Activated CD4-positive, alpha-beta T cell treated with anti-CD3 and anti-CD28 coated beads, Interleukin-2, amount 50 U/mL, for 16 hours (primary cell): ENCODE results near the gene INCA1.

ENCODE experiments used
- DNase-seq: peaks from one replicate; pipeline ENCODE4 v3.0.0-alpha.2; 2020

Gene INCA1

GRCh38 chr17:4969551-4970173 is 27.7 kb downstream of the INCA1 start:
- DNase-seq = peak; percentile 18

DNA sequence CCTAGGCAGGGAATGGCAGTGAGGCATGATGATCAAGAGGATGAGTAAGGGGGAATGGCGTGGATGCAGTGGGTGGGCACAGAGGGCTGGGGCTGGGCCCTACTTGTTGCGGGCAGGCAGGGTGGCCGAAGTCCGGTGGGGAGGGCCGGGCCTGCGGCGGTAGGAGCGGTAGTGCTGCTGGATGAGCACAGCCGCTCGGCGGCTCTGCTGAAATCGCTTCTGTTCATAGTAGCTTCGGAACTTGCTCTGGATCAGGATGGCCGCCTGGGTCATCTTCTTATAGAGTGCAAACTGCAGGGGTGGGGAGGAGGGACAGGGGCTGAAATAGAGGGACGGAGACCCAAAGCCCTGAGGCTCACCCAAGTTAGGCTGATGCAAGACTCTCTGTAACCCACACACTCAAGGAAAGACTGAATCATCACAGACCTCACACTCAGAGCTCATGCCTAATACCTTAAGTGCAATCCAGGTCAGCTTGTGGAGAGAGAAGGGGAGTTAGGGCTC is 28.2 kb downstream of the INCA1 start:
- peak; percentile 86 for DNase-seq

- peak; percentile 31 for DNase-seq
These were observed 28.8 kb downstream of the INCA1 start for GRCh38 chr17:4968486-4969046.

DNA sequence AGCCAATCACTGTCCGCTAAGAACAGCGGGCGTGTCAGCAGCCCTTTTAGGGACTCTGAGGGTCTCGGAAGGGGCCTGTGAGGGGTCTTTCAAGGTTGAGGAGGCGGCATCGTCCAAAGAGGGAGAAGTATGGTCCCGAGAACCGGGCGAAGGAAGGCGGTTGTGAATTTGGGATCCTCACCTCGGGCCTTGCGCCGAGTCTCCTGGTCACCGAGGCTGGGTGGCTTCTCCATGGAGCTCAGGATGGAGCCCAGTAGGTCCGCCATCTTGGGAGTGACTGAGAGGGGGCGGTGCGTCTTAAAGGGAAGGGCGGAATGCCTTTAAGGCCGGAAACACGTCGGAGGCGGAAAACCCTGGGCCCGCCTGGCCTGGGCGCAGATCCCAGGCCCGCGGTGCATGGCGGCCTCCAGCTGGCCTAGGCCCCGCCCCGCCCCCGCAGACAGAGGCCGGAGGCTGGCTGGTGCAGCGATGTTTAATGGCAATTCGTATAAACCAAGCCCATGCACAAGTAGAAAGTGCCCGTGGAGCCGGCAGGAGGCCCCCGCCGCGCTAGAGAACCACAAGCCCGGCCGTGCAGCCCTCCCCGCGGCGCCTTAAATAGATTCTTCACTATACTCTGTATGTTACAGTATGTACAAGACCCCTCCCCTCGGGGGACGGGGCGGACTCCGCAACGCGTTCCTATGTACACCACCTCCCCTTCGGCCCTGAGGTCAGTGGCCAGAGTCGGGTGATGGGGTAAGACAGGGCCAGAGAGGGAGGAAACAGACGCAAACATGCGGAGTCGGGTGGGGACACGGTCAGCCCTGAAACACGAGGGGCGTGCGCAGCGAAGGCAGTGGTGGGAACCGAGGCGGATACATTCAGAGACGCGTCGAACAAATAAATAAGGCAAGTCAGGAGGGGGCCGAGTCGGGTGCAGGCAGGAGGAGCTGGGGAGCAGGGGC is 29.5 kb downstream of the INCA1 start, which contains the start of gene SPAG7:
SPAG7 (minus strand) TSS at position 279 of the 947 bp plus-strand sequence; CDS start at position 266, 13 bp downstream.
- DNase-seq = peak; percentile 95

GRCh38 chr17:4966844-4967538 is 30.3 kb downstream of the INCA1 start:
- peak; percentile 99 for DNase-seq

DNA sequence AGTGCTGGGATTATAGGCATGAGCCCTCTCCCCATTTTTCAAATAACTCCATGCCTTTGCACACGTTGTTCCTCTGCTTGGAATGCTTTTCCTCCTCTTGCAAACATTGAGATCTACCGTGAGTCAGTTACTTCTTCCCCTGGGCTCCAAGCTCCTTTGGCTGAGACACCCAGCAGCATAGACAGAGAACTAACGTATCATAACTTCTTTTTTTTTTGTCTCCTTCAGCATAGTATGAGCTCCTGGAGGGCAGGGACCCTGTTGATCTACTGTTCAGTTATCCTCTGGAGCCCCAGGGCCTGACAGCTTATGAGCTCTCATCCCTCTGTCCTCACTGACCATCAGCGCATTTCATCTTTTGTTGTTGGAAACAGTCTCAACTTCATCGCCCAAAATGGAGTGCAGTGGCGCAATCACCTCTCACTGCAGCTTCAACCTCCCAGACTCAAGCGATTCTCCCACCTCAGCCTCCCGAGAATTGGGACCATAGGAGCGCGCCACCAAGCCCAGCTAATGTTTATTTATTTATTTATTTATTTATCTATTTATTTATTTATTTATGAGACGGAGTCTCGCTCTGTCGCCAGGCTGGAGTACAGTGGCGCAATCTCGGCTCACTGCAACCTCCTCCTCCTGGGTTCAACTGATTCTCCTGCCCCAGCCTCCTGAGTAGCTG is 31.9 kb downstream of the INCA1 start:
- no peak for DNase-seq

DNA sequence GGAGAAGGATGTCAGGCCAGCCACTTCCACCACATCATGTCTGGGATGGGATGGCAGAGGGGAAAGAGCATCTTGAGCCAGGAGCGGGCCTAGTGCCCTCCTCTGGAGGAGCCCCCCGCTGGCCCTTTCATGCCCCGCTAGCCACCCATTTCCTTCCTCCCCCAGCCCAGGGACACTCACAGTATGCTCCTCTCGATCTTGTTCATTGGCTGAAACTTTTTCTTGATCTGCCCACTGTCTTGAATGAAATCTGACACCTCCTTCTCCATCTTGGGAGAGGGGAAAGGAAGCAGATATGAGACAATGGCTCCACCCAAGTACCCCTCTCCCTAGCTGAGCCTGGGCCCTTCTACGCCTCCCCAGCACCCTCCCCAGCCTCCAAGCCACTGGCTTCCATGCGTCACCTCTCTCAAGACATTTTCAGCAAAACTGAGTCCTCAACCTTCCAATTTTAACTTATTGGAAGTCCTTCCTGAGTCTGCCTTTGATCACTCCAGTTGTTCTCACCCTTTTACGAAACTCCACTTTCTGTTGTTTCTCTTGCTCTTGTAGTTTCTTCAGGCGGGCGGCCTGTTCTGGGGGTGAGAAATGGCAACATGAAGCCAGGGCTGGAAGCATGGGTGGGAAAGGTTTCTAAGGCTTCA is 36.9 kb downstream of the INCA1 start:
- DNase-seq = no peak

DNA sequence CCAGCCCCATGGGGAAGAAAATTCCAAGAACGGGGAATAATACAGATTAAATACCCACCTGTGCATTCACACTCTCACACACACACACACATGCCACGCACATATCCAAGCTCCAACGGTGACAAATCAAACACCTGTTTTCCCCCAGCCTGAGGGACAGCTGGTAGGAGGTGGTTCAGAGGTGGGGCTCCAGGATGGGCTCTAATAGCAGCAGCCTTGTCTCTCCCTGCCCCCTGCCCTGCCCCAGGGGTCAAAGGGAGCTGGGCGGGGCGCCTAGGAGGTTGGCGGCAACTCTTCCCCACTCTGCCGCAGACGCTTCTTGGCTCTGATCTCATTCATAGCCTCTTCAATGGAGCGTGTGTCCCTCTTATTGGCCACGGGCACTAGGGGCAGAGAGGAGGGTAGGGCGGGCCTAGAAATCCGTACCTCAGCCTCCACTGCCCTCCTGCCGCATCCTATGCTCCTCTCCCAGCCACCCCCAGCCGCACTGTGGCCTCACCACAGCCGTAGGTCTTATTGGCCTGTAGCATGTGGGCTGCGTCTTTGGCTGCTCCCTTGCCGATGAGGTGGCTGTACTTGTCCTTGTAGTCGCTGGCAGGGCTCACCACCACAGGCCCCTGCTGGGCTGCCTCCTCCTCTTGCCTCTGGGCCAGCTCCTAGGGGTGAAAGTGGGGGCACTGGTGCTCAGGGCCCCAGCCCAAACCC is 37.9 kb downstream of the INCA1 start:
- no peak for DNase-seq

DNA sequence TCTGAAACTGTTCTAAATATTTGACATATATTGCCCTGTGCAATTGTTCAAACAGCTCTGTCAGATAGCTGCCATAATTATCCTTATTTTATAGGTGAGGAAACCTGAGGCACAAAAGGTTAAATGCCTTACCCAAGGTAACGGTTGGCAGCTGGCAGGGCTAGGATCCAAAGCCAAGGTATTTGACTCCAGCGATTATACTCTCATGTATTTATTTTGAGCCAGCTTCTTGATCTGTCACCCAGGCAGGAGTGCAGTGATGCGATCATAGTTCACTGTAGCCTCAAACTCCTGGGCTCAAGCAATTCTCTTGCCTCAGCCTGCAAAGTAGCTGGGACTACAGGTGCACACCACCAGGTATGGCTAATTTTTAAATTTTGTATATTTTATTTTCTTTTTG is 39.2 kb downstream of the INCA1 start:
- DNase-seq = no peak

- DNase-seq = peak; percentile 40
These were observed 40.7 kb downstream of the INCA1 start for GRCh38 chr17:4956493-4957061.

GRCh38 chr17:4955091-4955490 is 42.2 kb downstream of the INCA1 start:
- DNase-seq = no peak

GRCh38 chr17:4953451-4953961 is 43.8 kb downstream of the INCA1 start:
- DNase-seq = no peak

DNA sequence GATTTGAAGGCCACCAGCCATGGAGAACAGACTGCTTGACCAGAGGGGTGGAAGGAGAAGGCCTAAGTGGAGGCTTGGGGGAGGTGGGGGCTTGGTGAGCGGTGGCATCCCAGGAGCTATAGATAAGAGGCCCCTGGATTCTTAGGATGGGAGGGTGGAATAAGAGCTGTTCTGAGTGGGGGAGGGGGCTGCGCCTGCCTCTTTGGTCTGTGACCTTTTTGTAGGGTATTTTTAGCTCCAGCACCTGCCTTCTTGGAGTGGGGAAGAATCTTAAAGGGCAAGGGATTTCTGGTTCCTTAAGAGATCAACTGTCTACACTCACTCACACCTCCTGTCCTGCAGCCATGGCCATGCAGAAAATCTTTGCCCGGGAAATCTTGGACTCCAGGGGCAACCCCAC is 45.8 kb downstream of the INCA1 start:
- DNase-seq = no peak

GRCh38 chr17:4950746-4951204 is 46.5 kb downstream of the INCA1 start, which contains the start of gene ENO3:
TSS of gene ENO3 (plus strand) at chr17:4951119. CDS start at chr17:4951830, 711 bp downstream.
- no peak for DNase-seq

DNA sequence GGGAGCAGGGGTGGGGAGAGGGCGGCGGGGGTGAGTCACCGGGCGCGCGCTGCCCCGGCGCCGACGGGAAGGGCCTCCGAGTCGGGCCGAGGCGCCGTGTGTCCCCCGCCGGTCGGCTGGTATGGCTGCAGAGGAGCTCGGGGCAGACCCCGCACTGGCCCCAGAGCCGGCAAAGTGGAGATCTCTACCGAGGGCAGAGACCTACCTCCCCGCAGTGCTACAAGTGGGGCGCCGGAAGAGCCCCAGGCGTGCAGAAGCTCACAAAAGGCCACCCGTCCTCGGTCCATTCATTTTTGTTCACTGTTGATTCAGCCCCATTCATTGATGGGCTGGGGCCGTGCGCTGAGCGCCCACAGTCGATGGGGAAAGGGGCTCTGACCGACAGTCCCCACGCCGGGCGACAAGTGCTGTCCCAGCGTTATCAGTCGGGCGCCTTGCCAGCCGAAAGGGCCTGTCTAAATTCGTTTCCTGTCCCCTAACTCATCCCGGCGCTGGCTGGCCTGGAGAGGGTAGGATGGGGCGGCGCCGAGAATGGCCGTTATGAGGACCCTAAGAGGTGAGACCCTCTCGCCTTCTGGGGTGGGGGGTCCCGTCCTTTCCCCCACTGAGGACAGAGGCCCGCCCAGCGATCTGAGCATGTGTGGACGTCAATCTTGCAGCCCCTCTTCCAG is 47.1 kb downstream of the INCA1 start:
- DNase-seq = peak; percentile 44

GRCh38 chr17:4949321-4950074 is 47.8 kb downstream of the INCA1 start:
- DNase-seq = peak; percentile 89

GRCh38 chr17:4948931-4949320 is 48.4 kb downstream of the INCA1 start:
- peak; percentile 85 for DNase-seq

- peak; percentile 95 for DNase-seq
These were observed 49.0 kb downstream of the INCA1 start, which contains the start of gene PFN1 for GRCh38 chr17:4948166-4948930. TSS of gene PFN1 (minus strand) at chr17:4948530. CDS start at chr17:4948394, 136 bp downstream.
